Keratinocyte (primary cell): ENCODE data around the gene NUP107. TPM values are rescaled to one million over a fixed set of nuclear protein-coding genes. Genes with fewer than 3 reads are reported as not detected.

ENCODE experiments used
- DNase-seq: peaks from one replicate; pipeline ENCODE4 v3.0.0-alpha.2; 2011; ENCODE audit warnings: low read depth, missing footprints, low spot score
- FAIRE-seq: peaks from 2 replicates; lab custom pipeline; 2011; peaks lifted over from hg19 to GRCh38; lab: Jason Lieb, UNC
- H2AFZ ChIP-seq: 2 replicates; pipeline ENCODE4 v1.6.0; 2012; ENCODE audit warnings: low read length, control low read depth, inconsistent platforms; ENCODE audit not compliant: control insufficient read depth
- H3K27ac ChIP-seq: 2 replicates; pipeline ENCODE4 v1.5.1; 2011; ENCODE audit warnings: low read length; ENCODE audit not compliant: control insufficient read depth, insufficient read depth
- H3K27me3 ChIP-seq: 3 replicates; pipeline ENCODE4 v1.6.0; 2011; ENCODE audit warnings: low read length; ENCODE audit not compliant: control insufficient read depth, insufficient read depth; ENCODE audit errors: extremely low read depth
- H3K36me3 ChIP-seq, 2 experiments: 2 replicates in 1 of 2; 3 replicates in 1 of 2; pipeline ENCODE4 v1.5.1; 2011; ENCODE audit warnings: low read length in 2 of 2, mild to moderate bottlenecking in 1 of 2; ENCODE audit not compliant: control insufficient read depth in 2 of 2, insufficient read depth in 2 of 2; ENCODE audit errors: extremely low read depth in 1 of 2
- H3K4me1 ChIP-seq: 3 replicates; pipeline ENCODE4 v1.5.1; 2011; ENCODE audit warnings: low read length; ENCODE audit not compliant: control insufficient read depth, insufficient read depth; ENCODE audit errors: extremely low read depth
- H3K4me2 ChIP-seq: 3 replicates; pipeline ENCODE4 v1.6.0; 2011; ENCODE audit warnings: low read depth, low read length; ENCODE audit not compliant: control insufficient read depth, insufficient read depth; ENCODE audit errors: extremely low read depth
- H3K4me3 ChIP-seq, 3 experiments: fragments of 200-600 bp in 1 of 3; sonication (generic) in 1 of 3; 2 replicates in 2 of 3; 3 replicates in 1 of 3; pipeline ENCODE4 v1.5.1; 2011 to 2016; ENCODE audit warnings: low read length in 3 of 3, mild to moderate bottlenecking in 3 of 3, control low read depth in 2 of 3, inconsistent platforms in 1 of 3, low read depth in 1 of 3, mixed read lengths in 1 of 3, mixed run types in 1 of 3, moderate library complexity in 1 of 3; ENCODE audit not compliant: control insufficient read depth in 2 of 3, insufficient read depth in 2 of 3; ENCODE audit errors: extremely low read depth in 1 of 3
- H3K79me2 ChIP-seq: 2 replicates; pipeline ENCODE4 v1.6.0; 2012; ENCODE audit warnings: low read length; ENCODE audit not compliant: control insufficient read depth, insufficient read depth
- H3K9ac ChIP-seq: 3 replicates; pipeline ENCODE4 v1.6.0; 2011; ENCODE audit warnings: low read length; ENCODE audit not compliant: control insufficient read depth, insufficient read depth; ENCODE audit errors: extremely low read depth
- H3K9me1 ChIP-seq: 3 replicates; pipeline ENCODE4 v1.6.0; 2011; ENCODE audit warnings: low read length; ENCODE audit not compliant: control insufficient read depth, insufficient read depth; ENCODE audit errors: extremely low read depth
- H3K9me3 ChIP-seq: 2 replicates; pipeline ENCODE4 v1.5.1; 2012; ENCODE audit warnings: low read depth, low read length; ENCODE audit not compliant: control insufficient read depth
- H4K20me1 ChIP-seq: 3 replicates; pipeline ENCODE4 v1.6.0; 2011; ENCODE audit warnings: low read length; ENCODE audit not compliant: control insufficient read depth, insufficient read depth; ENCODE audit errors: extremely low read depth
- EZH2 ChIP-seq: IDR thresholded peaks from one replicate; pipeline ENCODE4 v1.6.1; 2012; ENCODE audit warnings: inconsistent platforms, mild to moderate bottlenecking, low read length, moderate library complexity
- dilution Hi-C: fragments of 300-500 bp; cut with MboI; formaldehyde crosslinking; loops from one replicate; pipeline ENCODE4 v1.7.0; 2020; ENCODE audit warnings: low sequenced_read_pairs; ENCODE audit not compliant: extremely low pct_ligation_motif_present
- polyA plus RNA-seq, 5 experiments: library from polyadenylated mRNA; depleted of rRNA in 3 of 5; stranded (reverse) in 3 of 5; stranded (forward) in 1 of 5; unstranded in 1 of 5; fragments of >200 nt; gene quantifications; 1 replicate in 1 of 5; 2 replicates in 3 of 5; 3 replicates in 1 of 5; pipeline versions ENCODE4 v1.2.1 to v1.2.3, GENCODE V29; 2011 to 2012; ENCODE audit warnings: missing spikeins in 2 of 5, low read depth in 1 of 5, low replicate concordance in 1 of 5
- TF ChIP-seq, protein P1 (sequence below), 3 experiments: IDR thresholded peaks in 1 of 3; conservative IDR thresholded peaks in 1 of 3; optimal IDR thresholded peaks in 1 of 3; 2 replicates in 2 of 3; 3 replicates in 1 of 3; pipeline versions ENCODE3 to v1.5.1; 2011; ENCODE audit warnings: low read length in 3 of 3, mild to moderate bottlenecking in 3 of 3, moderate library complexity in 2 of 3, control low read depth in 1 of 3, inconsistent platforms in 1 of 3; ENCODE audit not compliant: insufficient read depth in 2 of 3; ENCODE audit errors: extremely low read depth in 1 of 3

Gene NUP107
- polyA plus RNA-seq, 1 donor (not counting 4 experiments of a cell fraction or from before 2014, with no cell fraction given) = 71.7 TPM

DNA sequence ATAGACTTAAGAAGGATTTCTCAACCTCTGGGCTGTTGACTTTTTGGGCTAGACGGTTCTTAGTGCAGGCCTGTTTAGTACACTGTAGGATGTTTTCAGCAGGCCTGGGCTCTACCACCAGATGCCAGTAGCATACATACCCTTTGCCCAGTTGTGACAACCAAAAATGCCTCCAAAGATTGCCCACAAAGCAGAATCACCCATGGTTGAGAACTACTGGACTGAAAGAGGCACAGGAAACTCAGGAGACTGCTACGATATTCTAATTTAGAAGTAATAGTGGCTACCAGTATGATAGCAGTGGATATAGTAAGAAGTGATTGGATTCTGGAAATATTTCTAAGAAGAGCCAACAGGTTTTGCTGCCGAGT is 74.6 kb downstream of the NUP107 start:
- H2AFZ ChIP-seq = no peak overlapping the region
- no peaks in the 10 kb centered on the region for H3K79me2 ChIP-seq
- no peak for FAIRE-seq
- no peaks in the 10 kb centered on the region for H3K4me1 ChIP-seq
- no peak overlapping the region for H3K9ac ChIP-seq
- H3K9me1 ChIP-seq = no peaks in the 10 kb centered on the region
- H3K27me3 ChIP-seq = no peaks in the 10 kb centered on the region
- H3K9me3 ChIP-seq = no peaks in the 10 kb centered on the region
- H4K20me1 ChIP-seq = no peaks in the 10 kb centered on the region
- no peak overlapping the region for H3K4me2 ChIP-seq
- H3K27ac ChIP-seq = no peak overlapping the region
- TF ChIP-seq EZH2 = no peak
- TF ChIP-seq, protein P1, sequence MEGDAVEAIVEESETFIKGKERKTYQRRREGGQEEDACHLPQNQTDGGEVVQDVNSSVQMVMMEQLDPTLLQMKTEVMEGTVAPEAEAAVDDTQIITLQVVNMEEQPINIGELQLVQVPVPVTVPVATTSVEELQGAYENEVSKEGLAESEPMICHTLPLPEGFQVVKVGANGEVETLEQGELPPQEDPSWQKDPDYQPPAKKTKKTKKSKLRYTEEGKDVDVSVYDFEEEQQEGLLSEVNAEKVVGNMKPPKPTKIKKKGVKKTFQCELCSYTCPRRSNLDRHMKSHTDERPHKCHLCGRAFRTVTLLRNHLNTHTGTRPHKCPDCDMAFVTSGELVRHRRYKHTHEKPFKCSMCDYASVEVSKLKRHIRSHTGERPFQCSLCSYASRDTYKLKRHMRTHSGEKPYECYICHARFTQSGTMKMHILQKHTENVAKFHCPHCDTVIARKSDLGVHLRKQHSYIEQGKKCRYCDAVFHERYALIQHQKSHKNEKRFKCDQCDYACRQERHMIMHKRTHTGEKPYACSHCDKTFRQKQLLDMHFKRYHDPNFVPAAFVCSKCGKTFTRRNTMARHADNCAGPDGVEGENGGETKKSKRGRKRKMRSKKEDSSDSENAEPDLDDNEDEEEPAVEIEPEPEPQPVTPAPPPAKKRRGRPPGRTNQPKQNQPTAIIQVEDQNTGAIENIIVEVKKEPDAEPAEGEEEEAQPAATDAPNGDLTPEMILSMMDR (optimal IDR thresholded peaks at IDR 0.05 in 1 of 3, IDR thresholded peaks at IDR 0.05 in 1 of 3, conservative IDR thresholded peaks at IDR 0.05 in 1 of 3; ENCODE audit: extremely low read depth in 1 of 3, insufficient read depth in 2 of 3, low read length in 3 of 3) = no peak
- DNase-seq = no peak
- peaks cover 4 to 5% of the 10 kb centered on the region in 2 experiments for H3K36me3 ChIP-seq
- dilution Hi-C loops = no loop called here
- no peak overlapping the region for H3K4me3 ChIP-seq

DNA sequence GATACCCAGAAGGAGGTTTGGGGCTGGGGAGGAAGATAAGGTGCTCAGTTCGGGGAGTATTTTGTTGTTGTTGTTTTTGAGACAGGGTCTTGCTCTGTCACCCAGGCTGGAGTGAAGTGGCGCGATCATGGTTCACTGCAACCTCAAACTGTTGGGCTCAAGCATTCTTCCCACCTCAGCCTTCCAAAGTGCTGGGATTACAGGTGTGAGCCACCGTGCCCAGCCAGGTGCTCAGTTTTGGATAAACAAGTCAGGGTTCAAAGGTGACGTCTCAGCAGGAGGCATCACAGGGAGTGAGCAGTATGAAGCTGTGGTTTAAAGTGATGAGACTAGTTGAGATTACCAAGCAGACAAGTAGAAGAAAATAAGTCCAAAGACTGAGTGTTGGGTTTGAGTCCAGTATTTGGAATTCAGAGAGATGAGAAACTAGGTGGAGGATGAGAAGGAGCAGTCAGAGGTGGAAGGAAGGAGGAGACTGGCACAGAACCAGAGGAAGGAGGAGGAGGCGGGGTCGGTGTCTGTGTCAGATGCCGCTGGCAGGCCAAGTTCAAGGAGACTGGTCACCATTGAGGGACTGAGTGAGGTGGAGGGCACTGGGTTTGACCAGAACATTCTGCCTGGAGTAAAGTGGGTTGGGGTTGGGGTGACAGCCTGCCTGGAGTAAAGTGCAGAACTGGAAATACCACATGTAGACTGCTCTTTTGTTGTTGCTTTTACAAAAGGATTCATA is 75.3 kb downstream of the NUP107 start:
- Histone ChIP-seq H3K4me3 (no peak overlapping the region), H4K20me1 (no peaks in the 10 kb centered on the region), H3K9me1 (no peaks in the 10 kb centered on the region), H3K9me3 (no peaks in the 10 kb centered on the region), H3K27me3 (no peaks in the 10 kb centered on the region), H3K27ac (no peak overlapping the region), H3K4me2 (no peak overlapping the region), H3K36me3 (peaks cover 4 to 6% of the 10 kb centered on the region in 2 experiments), H3K9ac (no peak overlapping the region), H3K79me2 (no peaks in the 10 kb centered on the region), H2AFZ (no peak overlapping the region), H3K4me1 (no peaks in the 10 kb centered on the region)
- no peak for TF ChIP-seq EZH2
- TF ChIP-seq, protein P1 (optimal IDR thresholded peaks at IDR 0.05 in 1 of 3, IDR thresholded peaks at IDR 0.05 in 1 of 3, conservative IDR thresholded peaks at IDR 0.05 in 1 of 3; ENCODE audit: extremely low read depth in 1 of 3, insufficient read depth in 2 of 3, low read length in 3 of 3) = no peak
- dilution Hi-C loops = no loop called here
- FAIRE-seq = no peak
- DNase-seq = no peak
